H1 (cell line): Measurements from ENCODE around the gene C2orf81. TPM values are rescaled to one million over a fixed set of nuclear protein-coding genes. Genes with fewer than 3 reads are reported as not detected.

ENCODE experiments used
- ASH2L ChIP-seq: fragments of 200-600, 300-600 bp; sonication (generic); IDR thresholded peaks from one replicate; pipeline ENCODE4 v1.7.1; 2017; ENCODE audit warnings: low read length
- BCL11A ChIP-seq, 2 experiments: IDR thresholded peaks; one replicate each; pipeline ENCODE4 v1.6.1; 2011; ENCODE audit warnings: low read depth in 2 of 2, low read length in 2 of 2, mild to moderate bottlenecking in 2 of 2
- BRCA1 ChIP-seq: IDR thresholded peaks from 2 replicates; pipeline ENCODE4 v1.6.1; 2012; ENCODE audit warnings: low read depth, low read length, improper control_type of control experiment
- CBX8 ChIP-seq: fragments of 300-800, 300-1000 bp; sonication (generic); IDR thresholded peaks from 2 replicates; pipeline ENCODE4 v1.7.1; 2016; ENCODE audit warnings: low read depth, low read length, borderline replicate concordance
- CREB1 ChIP-seq: IDR thresholded peaks from 2 replicates; pipeline ENCODE4 v1.6.1; 2012; ENCODE audit warnings: inconsistent platforms
- EGR1 ChIP-seq: IDR thresholded peaks from 2 replicates; pipeline ENCODE4 v1.6.1; 2011; ENCODE audit warnings: low read depth, low read length, borderline replicate concordance
- EP300 ChIP-seq, 2 experiments: IDR thresholded peaks; 1 replicate in 1 of 2; 2 replicates in 1 of 2; pipeline ENCODE4 v1.6.1; 2011 to 2012; ENCODE audit warnings: low read depth in 2 of 2, low read length in 2 of 2, mild to moderate bottlenecking in 2 of 2, borderline replicate concordance in 1 of 2, inconsistent platforms in 1 of 2, moderate library complexity in 1 of 2
- POLR2A ChIP-seq, 2 experiments: IDR thresholded peaks; 1 replicate in 1 of 2; 2 replicates in 1 of 2; pipeline ENCODE4 v1.6.1; 2011; ENCODE audit warnings: low read depth in 2 of 2, low read length in 2 of 2, mild to moderate bottlenecking in 2 of 2; ENCODE audit errors: control extremely low read depth in 1 of 2
- SIRT6 ChIP-seq: IDR thresholded peaks from one replicate; pipeline ENCODE4 v1.7.1; 2012; ENCODE audit warnings: low read length, inconsistent platforms
- TCF12 ChIP-seq: IDR thresholded peaks from 2 replicates; pipeline ENCODE4 v1.6.1; 2011; ENCODE audit warnings: low read depth, mild to moderate bottlenecking, low read length
- ZNF274 ChIP-seq: IDR thresholded peaks from 2 replicates; pipeline ENCODE4 v1.7.0; 2012; ENCODE audit warnings: low read length, borderline replicate concordance; ENCODE audit errors: extremely low read depth
- polyA plus RNA-seq, 7 experiments: library from polyadenylated mRNA; depleted of rRNA in 3 of 7; stranded (reverse) in 5 of 7; unstranded in 2 of 7; fragments of >200 nt in 5 of 7; fragments of 200-250 nt in 2 of 7; gene quantifications; 1 replicate in 5 of 7; 2 replicates in 1 of 7; 4 replicates in 1 of 7; pipeline versions ENCODE4 v1.2.1 to v1.2.3, GENCODE V29; 2011 to 2013; ENCODE audit warnings: missing spikeins in 2 of 7, mixed read lengths in 2 of 7
- total RNA-seq: library from RNA; stranded (reverse); fragmentation: NEBNext Ultra II Directional; extraction: Animal tissue kit (Norgen Biotek cat#: 25700); gene quantifications from 2 replicates; pipeline ENCODE4 v1.2.1, GENCODE V29; 2021

The C2orf81 gene
- total and polyA plus RNA-seq, 2 of the 8 experiments (the other 6 are each of a cell fraction or from before 2014, with no cell fraction given) = 1.6 to 3.3 TPM

- no peak for TF ChIP-seq CBX8
- no peak for TF ChIP-seq POLR2A (IDR thresholded peaks at IDR 0.05; ENCODE audit: control extremely low read depth in 1 of 2, low read depth in 2 of 2, low read length in 2 of 2)
- TF ChIP-seq SIRT6 = no peak
- TF ChIP-seq ZNF274 = no peak
- TF ChIP-seq EGR1 = no peak
- TF ChIP-seq BCL11A (IDR thresholded peaks at IDR 0.05; ENCODE audit: low read depth in 2 of 2, low read length in 2 of 2) = no peak
- TF ChIP-seq CREB1 = no peak
- TF ChIP-seq EP300 (IDR thresholded peaks at IDR 0.05; ENCODE audit: borderline replicate concordance in 1 of 2, low read depth in 2 of 2, low read length in 2 of 2) = no peak
- no peak for TF ChIP-seq BRCA1
- no peak for TF ChIP-seq TCF12
- TF ChIP-seq ASH2L = no peak
Observed at GRCh38 chr2:74414881-74415761, 6.3 kb downstream of the C2orf81 start (continued).
